H1 (cell line): ENCODE measurements around the gene ITPR3. TPM values are rescaled to one million over a fixed set of nuclear protein-coding genes. Genes with fewer than 3 reads are reported as not detected.

Experiments used
- CTCF ChIA-PET: fragments of 300-600 bp; sonication (Branson Sonifier 250); formaldehyde crosslinking; loops from one replicate; lab custom pipeline; 2021; ENCODE audit not compliant: partially characterized antibody; lab: Charles Lee
- POLR2A ChIA-PET: fragments of 300-600 bp; sonication (Branson Sonifier 250); formaldehyde crosslinking; loops from one replicate; lab custom pipeline; 2021; ENCODE audit warnings: inconsistent platforms; ENCODE audit not compliant: partially characterized antibody; lab: Charles Lee
- DNase-seq, 2 experiments: peaks; one replicate each; pipeline versions ENCODE4 v3.0.0 to v3.0.0-alpha.2; 2010 to 2022; ENCODE audit warnings: low spot score in 2 of 2, low read depth in 1 of 2, mixed read lengths in 1 of 2
- FAIRE-seq: peaks from 2 replicates; lab custom pipeline; 2011; peaks lifted over from hg19 to GRCh38; lab: Jason Lieb, UNC
- H2AFZ ChIP-seq: 2 replicates; pipeline ENCODE4 v1.8.1; 2012; ENCODE audit warnings: low read length, inconsistent platforms
- H2AK5ac ChIP-seq: 2 replicates; pipeline ENCODE4 v1.6.1; 2013; ENCODE audit warnings: low read depth, low read length
- H2BK120ac ChIP-seq: replicated peaks from 2 replicates; pipeline ENCODE3; 2013; ENCODE audit warnings: low read depth, low read length, inconsistent platforms
- H2BK12ac ChIP-seq: 2 replicates; pipeline ENCODE4 v1.6.1; 2013; ENCODE audit warnings: low read depth, low read length
- H2BK15ac ChIP-seq: 2 replicates; pipeline ENCODE4 v1.6.1; 2013; ENCODE audit warnings: low read length
- H2BK20ac ChIP-seq: 2 replicates; pipeline ENCODE4 v1.6.1; 2013; ENCODE audit warnings: low read length
- H2BK5ac ChIP-seq: 2 replicates; pipeline ENCODE4 v1.6.1; 2013; ENCODE audit warnings: low read depth, low read length
- H3K14ac ChIP-seq: 2 replicates; pipeline ENCODE4 v1.6.1; 2013; ENCODE audit warnings: inconsistent platforms; ENCODE audit not compliant: insufficient read length
- H3K18ac ChIP-seq: 2 replicates; pipeline ENCODE4 v1.6.1; 2013; ENCODE audit warnings: low read length; ENCODE audit errors: extremely low read depth
- H3K23ac ChIP-seq: 2 replicates; pipeline ENCODE4 v1.6.1; 2013; ENCODE audit warnings: inconsistent platforms; ENCODE audit not compliant: insufficient read length
- H3K23me2 ChIP-seq: 2 replicates; pipeline ENCODE4 v1.6.1; 2013; ENCODE audit warnings: low read depth, low read length
- H3K27ac ChIP-seq: 2 replicates; pipeline ENCODE4 v1.6.1; 2011; ENCODE audit warnings: low read depth, low read length, inconsistent platforms
- H3K27me3 ChIP-seq, 4 experiments: replicated peaks in 1 of 4; 1 replicate in 1 of 4; 2 replicates in 3 of 4; pipeline versions ENCODE4 v1.6.1 to v1.8.1; 2011 to 2013; ENCODE audit warnings: low read length in 3 of 4, mild to moderate bottlenecking in 3 of 4, inconsistent platforms in 2 of 4, mixed read lengths in 2 of 4, moderate library complexity in 1 of 4; ENCODE audit not compliant: control insufficient read depth in 3 of 4, insufficient read depth in 3 of 4; ENCODE audit errors: extremely low read depth in 1 of 4
- H3K36me3 ChIP-seq, 4 experiments: 2 replicates each; pipeline versions ENCODE4 v1.6.1 to v1.8.1; 2011 to 2013; ENCODE audit warnings: mild to moderate bottlenecking in 4 of 4, low read length in 3 of 4, moderate library complexity in 2 of 4, control low read depth in 1 of 4, inconsistent platforms in 1 of 4; ENCODE audit not compliant: insufficient read depth in 4 of 4, control insufficient read depth in 2 of 4
- H3K4ac ChIP-seq: replicated peaks from 2 replicates; pipeline ENCODE3; 2013; ENCODE audit warnings: low read length, low read depth, mixed read lengths, inconsistent platforms; ENCODE audit not compliant: insufficient read length
- H3K4me1 ChIP-seq, 4 experiments: replicated peaks in 1 of 4; 1 replicate in 1 of 4; 2 replicates in 3 of 4; pipeline versions ENCODE4 v1.6.1 to v1.8.1; 2011 to 2013; ENCODE audit warnings: low read length in 3 of 4, inconsistent platforms in 2 of 4, mixed read lengths in 1 of 4; ENCODE audit not compliant: insufficient read depth in 4 of 4, control insufficient read depth in 3 of 4
- H3K4me2 ChIP-seq, 2 experiments: 2 replicates each; pipeline versions ENCODE4 v1.6.1 to v1.8.1; 2011 to 2013; ENCODE audit warnings: low read depth in 2 of 2, low read length in 2 of 2, control low read depth in 1 of 2, inconsistent platforms in 1 of 2, mild to moderate bottlenecking in 1 of 2; ENCODE audit not compliant: insufficient read depth in 1 of 2
- H3K4me3 ChIP-seq, 4 experiments: fragments of 200-600, 300-600 bp in 1 of 4; sonication (generic), shearing (Covaris generic), sonication (Bioruptor Twin) in 1 of 4; 2 replicates each; pipeline versions ENCODE4 v1.5.1 to v1.8.1; 2011 to 2016; ENCODE audit warnings: low read length in 4 of 4, low read depth in 3 of 4, control low read depth in 2 of 4, inconsistent platforms in 2 of 4, mild to moderate bottlenecking in 2 of 4, mixed read lengths in 1 of 4, moderate library complexity in 1 of 4; ENCODE audit not compliant: insufficient read depth in 2 of 4; ENCODE audit errors: extremely low read depth in 1 of 4
- H3K56ac ChIP-seq: replicated peaks from 2 replicates; pipeline ENCODE3; 2013; ENCODE audit warnings: low read depth, mild to moderate bottlenecking, mixed read lengths, low read length, inconsistent platforms; ENCODE audit not compliant: insufficient read length
- H3K79me1 ChIP-seq: 2 replicates; pipeline ENCODE4 v1.6.1; 2013; ENCODE audit warnings: low read depth, low read length, control low read depth
- H3K79me2 ChIP-seq, 2 experiments: 2 replicates each; pipeline versions ENCODE4 v1.6.1 to v1.8.1; 2012 to 2013; ENCODE audit warnings: low read length in 2 of 2, mild to moderate bottlenecking in 2 of 2, inconsistent platforms in 1 of 2; ENCODE audit not compliant: insufficient read depth in 2 of 2, control insufficient read depth in 1 of 2
- H3K9ac ChIP-seq, 4 experiments: replicated peaks in 1 of 4; 1 replicate in 1 of 4; 2 replicates in 3 of 4; pipeline versions ENCODE4 v1.6.1 to v1.8.1; 2011 to 2013; ENCODE audit warnings: low read depth in 3 of 4, low read length in 3 of 4, control low read depth in 2 of 4, mild to moderate bottlenecking in 2 of 4, moderate library complexity in 2 of 4, inconsistent platforms in 1 of 4; ENCODE audit errors: extremely low read depth in 1 of 4
- H3K9me3 ChIP-seq, 2 experiments: 2 replicates each; pipeline versions ENCODE4 v1.6.1 to v1.8.1; 2012 to 2013; ENCODE audit warnings: mild to moderate bottlenecking in 2 of 2, moderate library complexity in 2 of 2, control low read depth in 1 of 2, inconsistent platforms in 1 of 2, low read depth in 1 of 2, low read length in 1 of 2, mixed read lengths in 1 of 2; ENCODE audit not compliant: insufficient read depth in 2 of 2
- H4K20me1 ChIP-seq, 2 experiments: replicated peaks in 1 of 2; 2 replicates each; pipeline versions ENCODE3 to v1.8.1; 2011 to 2013; ENCODE audit warnings: inconsistent platforms in 2 of 2, low read length in 2 of 2, mild to moderate bottlenecking in 1 of 2; ENCODE audit not compliant: insufficient read depth in 2 of 2, control insufficient read depth in 1 of 2
- H4K5ac ChIP-seq: 2 replicates; pipeline ENCODE4 v1.6.1; 2013; ENCODE audit warnings: low read length, low read depth, mixed read lengths, inconsistent platforms; ENCODE audit not compliant: insufficient read length
- H4K8ac ChIP-seq: 2 replicates; pipeline ENCODE4 v1.8.0; 2013; ENCODE audit warnings: mild to moderate bottlenecking, moderate library complexity, low read length, inconsistent platforms; ENCODE audit not compliant: insufficient read depth; ENCODE audit errors: extremely low read depth
- H4K91ac ChIP-seq: replicated peaks from 2 replicates; pipeline ENCODE3; 2013; ENCODE audit warnings: low read length, mixed read lengths, inconsistent platforms; ENCODE audit not compliant: insufficient read length
- GTF2F1 ChIP-seq: IDR thresholded peaks from 2 replicates; pipeline ENCODE4 v1.6.1; 2012; ENCODE audit warnings: low read depth, low read length, improper control_type of control experiment, borderline replicate concordance
- MAFK ChIP-seq: IDR thresholded peaks from 2 replicates; pipeline ENCODE4 v1.6.1; 2012; ENCODE audit warnings: low read depth, mild to moderate bottlenecking, improper control_type of control experiment, low read length
- WGBS, 2 experiments: shearing (Covaris generic) in 1 of 2; methylation state at CpG; one replicate each; pipeline versions ENCODE4 v1.1.6 to v1.1.7; 2013 to 2015; ENCODE audit warnings: low lambda C conversion rate in 2 of 2, mixed read lengths in 2 of 2, inconsistent platforms in 1 of 2, low coverage in 1 of 2, missing lambda C conversion rate in 1 of 2; ENCODE audit not compliant: insufficient replicate concordance in 2 of 2, insufficient coverage in 1 of 2, insufficient read length in 1 of 2; ENCODE audit errors: extremely low coverage in 1 of 2, missing lambda C conversion rate in 1 of 2; 5-methylcytosine and 5-hydroxymethylcytosine counted together
- polyA plus RNA-seq, 7 experiments: library from polyadenylated mRNA; depleted of rRNA in 3 of 7; stranded (reverse) in 5 of 7; unstranded in 2 of 7; fragments of >200 nt in 5 of 7; fragments of 200-250 nt in 2 of 7; gene quantifications; 1 replicate in 5 of 7; 2 replicates in 1 of 7; 4 replicates in 1 of 7; pipeline versions ENCODE4 v1.2.1 to v1.2.3, GENCODE V29; 2011 to 2013; ENCODE audit warnings: missing spikeins in 2 of 7, mixed read lengths in 2 of 7
- total RNA-seq: library from RNA; stranded (reverse); fragmentation: NEBNext Ultra II Directional; extraction: Animal tissue kit (Norgen Biotek cat#: 25700); gene quantifications from 2 replicates; pipeline ENCODE4 v1.2.1, GENCODE V29; 2021
- TF ChIP-seq, protein P1 (sequence below): IDR thresholded peaks from 2 replicates; pipeline ENCODE4 v1.6.1; 2012; ENCODE audit warnings: inconsistent platforms

ITPR3 gene
- total and polyA plus RNA-seq, 2 of the 8 experiments (the other 6 are each of a cell fraction or from before 2014, with no cell fraction given) = 29.1 to 45.7 TPM

GRCh38 chr6:33668328-33668727 is 47.2 kb downstream of the ITPR3 start:
- Histone ChIP-seq H3K4ac (no peak overlapping the region), H3K4me1 (peaks cover 0 to 3% (median 1%) of the 10 kb centered on the region in 4 experiments; a peak in 1 of 7 replicates), H3K18ac (no peak overlapping the region), H3K79me2 (no peaks in the 10 kb centered on the region), H3K27ac (no peak overlapping the region), H3K79me1 (no peaks in the 10 kb centered on the region), H2BK20ac (no peak overlapping the region), H3K36me3 (peaks cover 7 to 23% (median 11%) of the 10 kb centered on the region in 4 experiments; a peak in 7 of 8 replicates), H2BK5ac (no peak overlapping the region), H2BK12ac (no peak overlapping the region), H3K4me2 (no peak overlapping the region), H4K91ac (no peak overlapping the region), H3K14ac (no peak overlapping the region), H2BK120ac (no peak overlapping the region), H3K27me3 (no peaks in the 10 kb centered on the region), H3K56ac (no peak overlapping the region), H3K9ac (no peak overlapping the region), H3K4me3 (no peak overlapping the region), H4K5ac (no peak overlapping the region), H3K23ac (no peak overlapping the region), H2BK15ac (no peak overlapping the region), H3K23me2 (no peaks in the 10 kb centered on the region)
- FAIRE-seq (no peak), DNase-seq (no peak)
- POLR2A ChIA-PET = interaction anchor here (1.2 kb wide), 2 partner anchors 10 to 43 kb away, joined by 3 read pairs; no protein-coding TSS in a partner anchor
- 91% methylated on average over 7 of the region's 8 CpGs; no CpG with 5 or more reads in 1 of the 2 experiments for WGBS, 2 experiments
- CTCF ChIA-PET = interaction anchor here (1.1 to 12.7 kb wide), 9 partner anchors 13 to 85 kb away, joined by 3 to 131 read pairs (median 5); no protein-coding TSS in a partner anchor
- TF ChIP-seq GTF2F1 (no peak), MAFK (no peak)
- TF ChIP-seq, protein P1, sequence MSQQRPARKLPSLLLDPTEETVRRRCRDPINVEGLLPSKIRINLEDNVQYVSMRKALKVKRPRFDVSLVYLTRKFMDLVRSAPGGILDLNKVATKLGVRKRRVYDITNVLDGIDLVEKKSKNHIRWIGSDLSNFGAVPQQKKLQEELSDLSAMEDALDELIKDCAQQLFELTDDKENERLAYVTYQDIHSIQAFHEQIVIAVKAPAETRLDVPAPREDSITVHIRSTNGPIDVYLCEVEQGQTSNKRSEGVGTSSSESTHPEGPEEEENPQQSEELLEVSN = no peak
- TF ChIP-seq, all 59 proteins: peak for 0
- H4K8ac ChIP-seq = no peak overlapping the region
- H3K9me3 ChIP-seq = no peaks in the 10 kb centered on the region
- no peak overlapping the region for H2AK5ac ChIP-seq
- peaks cover 2% of the 10 kb centered on the region in 2 experiments for H4K20me1 ChIP-seq
- no peak overlapping the region for H2AFZ ChIP-seq
